Thoracic aorta (tissue), 2 donors: ENCODE results near the gene LRRC53. TPM values are rescaled to one million over a fixed set of nuclear protein-coding genes. Genes with fewer than 3 reads are reported as not detected.

Experiments used
- ATAC-seq: fragments of 150-250 bp; one replicate; pipeline ENCODE4 v1.8.0; 2017; ENCODE audit warnings: low read depth; ENCODE audit not compliant: insufficient number of reproducible peaks, low FRiP score
- DNase-seq: peaks from one replicate; pipeline ENCODE4 v3.0.0-alpha.2; 2020; ENCODE audit warnings: low spot score
- H3K27ac ChIP-seq, 2 donors: fragments of 200-600 bp; sonication (generic); 1 replicate in 1 of 2; 2 replicates in 1 of 2; pipeline ENCODE4 v1.5.1; 2016; ENCODE audit warnings: mild to moderate bottlenecking in 2 of 2, moderate library complexity in 2 of 2
- H3K27me3 ChIP-seq: fragments of 200-600 bp; sonication (generic); replicated peaks from 2 replicates; pipeline ENCODE4 v1.6.0; 2016; ENCODE audit warnings: mild to moderate bottlenecking; ENCODE audit not compliant: insufficient read depth
- H3K36me3 ChIP-seq: fragments of 200-600 bp; sonication (generic); one replicate; pipeline ENCODE4 v1.5.1; 2016
- H3K4me1 ChIP-seq, 2 donors: fragments of 200-600 bp; sonication (generic); 1 replicate in 1 of 2; 2 replicates in 1 of 2; pipeline versions ENCODE4 v1.5.1 to v1.6.0; 2016; ENCODE audit warnings: low read depth in 2 of 2, mild to moderate bottlenecking in 1 of 2; ENCODE audit not compliant: control insufficient read depth in 1 of 2
- H3K4me3 ChIP-seq: fragments of 200-600 bp; sonication (generic); 2 replicates; pipeline ENCODE4 v1.5.1; 2016; ENCODE audit warnings: mild to moderate bottlenecking
- H3K9me3 ChIP-seq: fragments of 200-600 bp; sonication (generic); 2 replicates; pipeline ENCODE4 v1.5.1; 2016
- total RNA-seq, 2 donors: library from RNA; depleted of rRNA; stranded (reverse); fragments of >200 nt; gene quantifications; one replicate each; pipeline versions ENCODE4 v1.1.0 to v1.2.3, GENCODE V29; 2016
- TF ChIP-seq, protein P1 (sequence below): fragments of 200-600 bp; sonication (generic); IDR thresholded peaks from one replicate; pipeline ENCODE4 v1.5.1; 2019; ENCODE audit warnings: antibody characterized with exemption

Gene LRRC53
- total RNA-seq, 2 donors from 2014 or later, result not detected

- no peaks in the 10 kb centered on the region for H3K4me1 ChIP-seq
- ATAC-seq (no peak), DNase-seq (no peak)
- no peaks in the 10 kb centered on the region for H3K9me3 ChIP-seq
- H3K27me3 ChIP-seq, result no peaks in the 10 kb centered on the region
- no peak overlapping the region for H3K4me3 ChIP-seq
- H3K36me3 ChIP-seq, result no peaks in the 10 kb centered on the region
- no peak overlapping the region for H3K27ac ChIP-seq
- TF ChIP-seq, protein P1, sequence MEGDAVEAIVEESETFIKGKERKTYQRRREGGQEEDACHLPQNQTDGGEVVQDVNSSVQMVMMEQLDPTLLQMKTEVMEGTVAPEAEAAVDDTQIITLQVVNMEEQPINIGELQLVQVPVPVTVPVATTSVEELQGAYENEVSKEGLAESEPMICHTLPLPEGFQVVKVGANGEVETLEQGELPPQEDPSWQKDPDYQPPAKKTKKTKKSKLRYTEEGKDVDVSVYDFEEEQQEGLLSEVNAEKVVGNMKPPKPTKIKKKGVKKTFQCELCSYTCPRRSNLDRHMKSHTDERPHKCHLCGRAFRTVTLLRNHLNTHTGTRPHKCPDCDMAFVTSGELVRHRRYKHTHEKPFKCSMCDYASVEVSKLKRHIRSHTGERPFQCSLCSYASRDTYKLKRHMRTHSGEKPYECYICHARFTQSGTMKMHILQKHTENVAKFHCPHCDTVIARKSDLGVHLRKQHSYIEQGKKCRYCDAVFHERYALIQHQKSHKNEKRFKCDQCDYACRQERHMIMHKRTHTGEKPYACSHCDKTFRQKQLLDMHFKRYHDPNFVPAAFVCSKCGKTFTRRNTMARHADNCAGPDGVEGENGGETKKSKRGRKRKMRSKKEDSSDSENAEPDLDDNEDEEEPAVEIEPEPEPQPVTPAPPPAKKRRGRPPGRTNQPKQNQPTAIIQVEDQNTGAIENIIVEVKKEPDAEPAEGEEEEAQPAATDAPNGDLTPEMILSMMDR, result no peak
Observed at GRCh38 chr1:74534241-74534640, 21.8 kb upstream of the LRRC53 start.

GRCh38 chr1:74531796-74532195 lies 19.4 kb upstream of the LRRC53 start:
- H3K27ac ChIP-seq, result no peak overlapping the region
- DNase-seq, result no peak
- H3K27me3 ChIP-seq, result no peaks in the 10 kb centered on the region
- no peak for ATAC-seq
- no peaks in the 10 kb centered on the region for H3K36me3 ChIP-seq
- H3K9me3 ChIP-seq, result no peaks in the 10 kb centered on the region
- no peak overlapping the region for H3K4me3 ChIP-seq
- TF ChIP-seq, protein P1, result no peak
- H3K4me1 ChIP-seq, result no peaks in the 10 kb centered on the region

- Histone ChIP-seq H3K27me3 (no peaks in the 10 kb centered on the region), H3K27ac (no peak overlapping the region), H3K4me1 (no peaks in the 10 kb centered on the region), H3K36me3 (no peaks in the 10 kb centered on the region), H3K4me3 (no peak overlapping the region), H3K9me3 (no peaks in the 10 kb centered on the region)
- TF ChIP-seq, protein P1, result no peak
- ATAC-seq (no peak), DNase-seq (no peak)
Observed at GRCh38 chr1:74530892-74531291, 18.5 kb upstream of the LRRC53 start.

DNA sequence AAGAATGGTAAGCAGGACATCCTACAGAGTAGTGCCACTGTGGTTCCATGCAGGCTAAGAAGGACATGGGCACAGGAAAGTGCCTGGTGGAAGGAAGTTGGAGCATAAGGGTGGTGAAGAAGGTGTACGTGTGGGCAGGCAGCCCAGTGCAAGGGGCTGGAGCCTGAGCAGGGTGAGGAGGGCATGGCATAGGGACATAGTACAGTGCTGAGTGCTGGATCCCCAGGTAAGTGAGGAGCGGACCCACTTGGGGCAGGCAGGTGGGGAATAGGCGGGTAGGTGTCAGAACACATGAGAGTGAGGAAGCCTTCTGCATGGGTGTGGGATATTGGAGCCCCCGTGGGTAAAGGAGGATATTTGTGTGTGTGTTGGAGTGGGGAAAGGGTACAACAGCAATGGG lies 15.7 kb upstream of the LRRC53 start:
- ATAC-seq, result no peak
- TF ChIP-seq, protein P1, result no peak
- Histone ChIP-seq H3K4me3 (no peak overlapping the region), H3K36me3 (no peaks in the 10 kb centered on the region), H3K27ac (no peak overlapping the region), H3K9me3 (no peaks in the 10 kb centered on the region), H3K27me3 (no peaks in the 10 kb centered on the region), H3K4me1 (no peaks in the 10 kb centered on the region)
- no peak for DNase-seq

- Histone ChIP-seq H3K27me3 (no peaks in the 10 kb centered on the region), H3K4me3 (no peak overlapping the region), H3K36me3 (no peaks in the 10 kb centered on the region), H3K4me1 (no peaks in the 10 kb centered on the region), H3K27ac (no peak overlapping the region), H3K9me3 (no peaks in the 10 kb centered on the region)
- ATAC-seq (no peak), DNase-seq (no peak)
- TF ChIP-seq, protein P1, result no peak
Observed at GRCh38 chr1:74526708-74527107, 14.3 kb upstream of the LRRC53 start.
